Fibroblast of pulmonary artery (primary cell): ENCODE results near the gene LPP.

Experiments
- DNase-seq: peaks from one replicate; pipeline ENCODE4 v3.0.0-alpha.2; 2010; ENCODE audit warnings: low read depth
- H3K4me3 ChIP-seq: replicated peaks from 2 replicates; pipeline ENCODE4 v1.5.1; 2011; ENCODE audit warnings: low read depth, mild to moderate bottlenecking, control low read depth, low read length, moderate library complexity
- TF ChIP-seq, protein P1 (sequence below): IDR thresholded peaks from 2 replicates; pipeline ENCODE4 v1.5.1; 2011; ENCODE audit warnings: mild to moderate bottlenecking, control low read depth, low read length, inconsistent platforms; ENCODE audit errors: missing control alignments

The LPP gene

DNA sequence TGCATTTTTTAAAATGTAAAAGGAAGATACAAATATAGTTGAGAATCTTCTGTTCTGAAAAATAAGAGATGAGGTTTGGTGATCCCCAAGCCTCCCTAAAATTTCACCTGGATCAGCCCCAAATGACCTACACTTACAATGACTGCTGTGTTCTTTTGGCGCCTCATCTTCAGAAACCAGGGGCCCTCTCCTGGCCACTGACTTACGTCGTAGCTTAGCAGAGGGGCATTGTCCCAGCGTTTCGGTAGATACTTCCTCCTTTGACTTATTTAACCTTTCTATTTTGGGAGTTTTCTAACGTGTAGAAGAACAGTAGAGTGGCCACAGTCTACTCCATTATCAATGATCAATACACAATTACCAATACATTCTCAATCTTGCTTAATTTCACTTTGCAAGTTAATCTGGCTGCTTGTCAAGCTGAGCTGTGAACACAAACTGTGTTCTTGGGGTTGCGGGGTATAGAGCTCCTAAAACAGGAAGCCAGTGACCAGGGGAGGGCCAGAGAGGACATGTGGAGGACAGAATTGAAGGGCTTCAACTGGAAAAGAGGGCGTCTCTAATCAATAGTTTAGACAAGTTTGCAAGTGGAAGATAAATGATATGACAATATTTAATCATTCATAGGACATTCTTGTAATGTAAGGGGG, 419.5 kb downstream of the LPP start:
- no peak for DNase-seq
- H3K4me3 ChIP-seq, result no peak overlapping the region

DNA sequence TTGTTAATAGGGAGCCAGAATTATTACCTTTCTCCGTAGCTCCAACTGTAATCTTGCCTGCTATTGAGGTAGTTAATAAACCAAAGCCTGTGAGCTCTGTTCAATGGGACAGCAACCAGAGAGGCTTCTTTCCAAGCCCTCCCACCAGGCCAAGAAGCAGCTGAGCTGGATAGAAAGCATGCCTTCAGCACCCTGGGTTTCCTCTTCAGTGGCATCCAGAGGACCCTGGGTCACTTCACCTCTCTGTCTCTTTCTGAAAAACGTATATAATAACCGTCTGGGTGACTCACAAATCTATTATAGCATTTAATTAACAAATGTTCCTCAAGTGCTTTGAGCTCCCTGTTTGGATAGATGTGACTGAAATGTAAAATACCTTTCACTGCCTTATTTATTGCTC, 420.0 kb downstream of the LPP start:
- TF ChIP-seq, protein P1, sequence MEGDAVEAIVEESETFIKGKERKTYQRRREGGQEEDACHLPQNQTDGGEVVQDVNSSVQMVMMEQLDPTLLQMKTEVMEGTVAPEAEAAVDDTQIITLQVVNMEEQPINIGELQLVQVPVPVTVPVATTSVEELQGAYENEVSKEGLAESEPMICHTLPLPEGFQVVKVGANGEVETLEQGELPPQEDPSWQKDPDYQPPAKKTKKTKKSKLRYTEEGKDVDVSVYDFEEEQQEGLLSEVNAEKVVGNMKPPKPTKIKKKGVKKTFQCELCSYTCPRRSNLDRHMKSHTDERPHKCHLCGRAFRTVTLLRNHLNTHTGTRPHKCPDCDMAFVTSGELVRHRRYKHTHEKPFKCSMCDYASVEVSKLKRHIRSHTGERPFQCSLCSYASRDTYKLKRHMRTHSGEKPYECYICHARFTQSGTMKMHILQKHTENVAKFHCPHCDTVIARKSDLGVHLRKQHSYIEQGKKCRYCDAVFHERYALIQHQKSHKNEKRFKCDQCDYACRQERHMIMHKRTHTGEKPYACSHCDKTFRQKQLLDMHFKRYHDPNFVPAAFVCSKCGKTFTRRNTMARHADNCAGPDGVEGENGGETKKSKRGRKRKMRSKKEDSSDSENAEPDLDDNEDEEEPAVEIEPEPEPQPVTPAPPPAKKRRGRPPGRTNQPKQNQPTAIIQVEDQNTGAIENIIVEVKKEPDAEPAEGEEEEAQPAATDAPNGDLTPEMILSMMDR, result no peak
- no peak overlapping the region for H3K4me3 ChIP-seq
- DNase-seq, result no peak

More for the DNA sequence above, 419.5 kb downstream of the LPP start:
- TF ChIP-seq, protein P1, result no peak

DNA sequence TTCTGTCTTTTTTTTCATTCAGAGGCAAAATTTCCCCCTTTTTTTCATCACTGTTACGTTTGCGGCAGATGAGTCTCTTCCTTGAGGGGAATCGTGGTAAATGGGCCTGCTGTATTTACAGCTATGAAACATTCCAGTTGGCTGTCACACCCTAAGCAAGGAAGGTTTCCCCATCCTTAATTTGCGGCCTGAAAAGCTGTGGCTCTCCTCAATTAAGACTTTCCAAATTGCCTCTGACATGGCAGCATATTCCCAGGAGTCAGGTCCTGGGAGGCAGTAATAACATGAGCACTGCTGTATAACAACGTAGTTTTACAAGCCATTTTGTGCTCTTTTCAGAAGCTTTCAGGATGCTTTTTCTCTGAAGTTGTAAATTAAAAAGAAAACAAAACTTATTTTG, 420.9 kb downstream of the LPP start:
- no peak for DNase-seq
- TF ChIP-seq, protein P1, result no peak
- H3K4me3 ChIP-seq, result no peak overlapping the region

DNA sequence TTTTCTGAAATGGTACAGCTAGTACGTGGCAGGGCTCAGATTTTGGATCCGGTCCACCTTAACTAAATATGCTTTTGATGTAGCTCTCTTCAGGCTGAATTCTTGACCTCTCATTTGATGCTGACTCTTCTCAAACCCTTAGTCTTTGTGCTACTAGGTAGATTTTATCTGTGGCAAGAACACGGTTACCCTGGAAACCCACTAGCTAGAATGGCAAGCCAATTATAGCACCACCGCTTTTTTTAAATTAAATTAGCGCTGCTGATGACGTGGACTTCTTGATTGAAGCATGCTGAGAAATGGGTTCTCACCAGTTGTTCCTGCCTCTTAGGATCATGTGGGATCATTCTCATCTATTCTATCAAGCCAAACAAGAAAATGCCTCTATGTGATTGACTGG, 421.5 kb downstream of the LPP start:
- no peak for DNase-seq
- no peak overlapping the region for H3K4me3 ChIP-seq
- TF ChIP-seq, protein P1, result no peak

DNA sequence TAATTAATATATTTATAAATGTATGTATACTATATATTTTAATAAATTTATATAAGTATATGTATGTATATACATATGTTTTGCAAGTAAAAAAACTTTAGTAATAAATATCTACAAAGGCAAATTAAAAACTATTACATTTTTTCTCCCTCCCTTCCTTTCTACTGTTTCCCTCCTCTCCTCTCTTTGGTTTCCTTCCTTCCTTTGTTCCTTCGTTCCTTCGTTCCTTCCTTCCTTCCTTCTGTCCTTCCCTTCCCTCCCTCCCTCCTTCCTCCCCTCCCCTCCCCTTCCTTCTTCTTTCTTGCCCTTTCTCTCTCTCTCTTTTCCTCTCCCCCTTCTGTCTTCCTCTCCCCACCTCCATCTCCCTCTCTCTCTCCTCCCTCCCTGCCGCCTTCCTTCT, 423.6 kb downstream of the LPP start:
- no peak overlapping the region for H3K4me3 ChIP-seq
- TF ChIP-seq, protein P1, result no peak
- DNase-seq, result no peak

DNA sequence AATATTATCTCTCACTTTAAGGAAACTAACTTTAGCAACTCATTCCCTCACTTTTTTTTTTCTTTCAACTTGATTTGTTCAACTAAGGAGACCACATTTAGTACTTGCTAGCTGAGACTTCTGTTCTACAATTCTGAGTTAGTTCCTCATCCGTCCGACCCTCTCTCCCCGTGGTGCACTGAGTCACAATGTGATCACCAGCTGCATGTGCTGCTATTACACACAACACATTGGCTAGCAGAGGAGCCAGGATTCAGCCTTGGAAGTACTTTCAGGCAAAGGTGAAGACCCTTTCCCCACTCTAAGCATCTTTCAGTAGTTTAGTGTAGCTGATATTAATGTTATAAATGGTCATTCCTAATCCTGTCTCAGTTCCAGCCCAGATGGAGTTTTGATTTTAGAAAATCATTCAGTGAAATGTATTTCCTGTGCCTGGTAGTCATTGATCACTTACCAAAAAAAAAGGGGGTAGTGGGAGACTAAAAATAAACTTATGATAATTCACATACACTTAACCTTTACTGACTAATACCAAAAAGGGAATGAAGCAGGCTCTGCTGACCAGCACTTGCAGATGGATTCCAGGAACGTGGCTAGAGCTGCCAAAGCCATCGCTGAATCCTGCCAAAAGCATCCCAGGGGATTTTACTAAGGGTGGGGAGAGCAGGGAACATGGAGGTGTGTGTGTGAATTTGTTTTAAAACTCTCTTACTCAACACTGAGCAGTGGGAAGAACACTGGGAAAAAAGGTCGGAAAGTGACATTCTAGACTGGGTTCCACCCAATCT, 424.8 kb downstream of the LPP start:
- H3K4me3 ChIP-seq, result no peak overlapping the region
- DNase-seq, result peak; percentile 95
- TF ChIP-seq, protein P1, result no peak
